Fibroblast of the aortic adventitia (primary cell): ENCODE results near the gene HELB. TPM values are rescaled to one million over a fixed set of nuclear protein-coding genes. Genes with fewer than 3 reads are reported as not detected.

ENCODE experiments used
- DNase-seq: peaks from one replicate; pipeline ENCODE4 v3.0.0-alpha.2; 2010; ENCODE audit warnings: low read depth
- H3K4me3 ChIP-seq: 2 replicates; pipeline ENCODE4 v1.5.1; 2011; ENCODE audit warnings: low read depth, mild to moderate bottlenecking, control low read depth, low read length, moderate library complexity
- CTCF ChIP-seq: IDR thresholded peaks from 2 replicates; pipeline ENCODE4 v1.5.1; 2011; ENCODE audit warnings: mild to moderate bottlenecking, low read length, control low read depth, inconsistent platforms; ENCODE audit not compliant: insufficient read depth
- total RNA-seq: library from RNA; depleted of rRNA; stranded (reverse); fragments of >200 nt; gene quantifications from 2 replicates; pipeline ENCODE4 v1.2.3, GENCODE V29; 2012; ENCODE audit warnings: low replicate concordance

The HELB gene
- total RNA-seq, 1 donor: 3.7 TPM

DNA sequence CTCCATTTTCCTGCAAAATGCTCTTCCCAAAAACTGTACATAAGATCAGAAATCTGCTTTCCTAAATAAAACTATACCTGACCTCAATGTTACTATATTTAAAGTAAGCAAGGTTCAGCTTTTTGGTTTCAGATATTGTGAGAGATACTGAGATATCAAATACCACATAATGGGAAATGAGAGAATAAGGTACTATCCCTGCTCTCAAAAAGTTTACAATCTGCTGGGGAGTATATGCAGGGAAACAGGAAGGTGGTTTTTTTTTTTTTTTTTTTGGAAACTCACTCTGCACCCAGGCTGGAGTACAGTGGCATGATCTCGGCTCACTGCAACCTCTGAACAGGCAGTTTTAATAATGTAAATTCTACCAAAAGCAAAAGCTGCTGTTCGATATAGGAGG lies 49.0 kb downstream of the HELB start:
- no peak overlapping the region for H3K4me3 ChIP-seq
- DNase-seq: no peak
- no peak for TF ChIP-seq CTCF

DNA sequence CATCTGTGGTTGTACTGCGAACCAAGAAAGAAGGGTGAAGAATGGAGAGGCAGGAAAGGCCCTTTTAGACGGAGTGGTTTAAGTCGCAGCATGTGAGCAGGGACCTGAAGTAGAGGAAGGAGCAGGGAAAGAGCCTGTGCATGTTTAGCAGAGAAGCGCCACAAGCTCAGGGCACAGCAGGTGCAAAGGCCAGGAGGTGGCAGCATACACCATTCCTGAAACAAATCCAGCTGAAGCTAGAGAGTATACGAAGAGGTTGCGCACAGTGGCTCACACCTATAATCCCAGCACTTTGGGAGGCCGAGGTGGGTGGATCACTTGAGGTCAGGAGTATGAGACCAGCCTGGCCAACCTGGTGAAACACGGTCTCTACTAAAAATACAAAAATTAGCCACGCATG lies 49.9 kb downstream of the HELB start:
- H3K4me3 ChIP-seq: no peak overlapping the region
- DNase-seq: peak; percentile 16
- peak; percentile 34 for TF ChIP-seq CTCF

DNA sequence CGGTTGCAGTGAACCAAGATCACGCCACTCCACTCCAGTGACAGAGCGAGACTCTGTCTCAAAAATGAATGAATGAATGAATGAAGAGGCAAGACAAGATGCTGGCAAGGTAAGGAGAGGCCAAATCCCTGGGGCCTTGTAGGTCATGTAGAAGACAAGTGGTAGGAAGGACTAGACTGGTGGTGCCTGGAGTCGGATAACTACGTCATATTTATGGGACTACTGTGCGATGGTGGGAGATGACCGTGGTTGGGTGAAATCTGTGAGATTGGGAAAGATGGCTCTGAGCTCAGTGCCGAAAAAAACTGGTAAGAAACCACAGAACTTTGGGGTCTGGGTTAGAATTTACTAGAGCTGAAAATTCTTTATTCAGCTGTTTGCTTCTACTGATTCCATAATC lies 50.6 kb downstream of the HELB start:
- no peak overlapping the region for H3K4me3 ChIP-seq
- no peak for TF ChIP-seq CTCF
- DNase-seq: no peak

GRCh38 chr12:66354291-66354690 lies 52.0 kb downstream of the HELB start:
- no peak for TF ChIP-seq CTCF
- no peak overlapping the region for H3K4me3 ChIP-seq
- DNase-seq: no peak

- no peak overlapping the region for H3K4me3 ChIP-seq
- DNase-seq: no peak
- no peak for TF ChIP-seq CTCF
Measured at GRCh38 chr12:66359300-66359699, 57.0 kb downstream of the HELB start.

DNA sequence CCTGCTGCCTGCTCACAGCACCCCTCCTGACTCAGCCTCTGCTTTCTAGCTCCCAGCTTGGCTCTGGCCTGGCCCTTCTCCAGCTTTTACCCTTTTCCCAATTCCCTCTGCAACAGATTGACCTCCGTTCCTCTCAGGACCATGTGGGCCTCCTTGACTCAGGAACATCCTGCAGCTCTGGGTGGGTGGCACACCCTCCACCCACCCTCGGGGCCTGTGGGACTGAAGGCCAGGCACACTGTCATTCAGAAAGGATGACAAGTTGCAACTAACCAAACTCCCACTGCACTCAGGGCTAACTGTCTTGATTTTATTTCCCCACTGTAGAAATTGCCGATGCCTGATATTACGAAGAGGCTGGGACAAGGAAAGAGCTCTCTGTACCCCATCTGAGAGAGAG lies 59.4 kb downstream of the HELB start:
- H3K4me3 ChIP-seq: no peak overlapping the region
- no peak for TF ChIP-seq CTCF
- no peak for DNase-seq

GRCh38 chr12:66365718-66366490 lies 63.6 kb downstream of the HELB start:
- DNase-seq: no peak
- TF ChIP-seq CTCF: no peak
- no peak overlapping the region for H3K4me3 ChIP-seq
